Fibroblast of the aortic adventitia (primary cell): ENCODE data around the gene MEP1A. TPM values are rescaled to one million over a fixed set of nuclear protein-coding genes. Genes with fewer than 3 reads are reported as not detected.

Source experiments
- DNase-seq: peaks from one replicate; pipeline ENCODE4 v3.0.0-alpha.2; 2010; ENCODE audit warnings: low read depth
- H3K4me3 ChIP-seq: 2 replicates; pipeline ENCODE4 v1.5.1; 2011; ENCODE audit warnings: low read depth, mild to moderate bottlenecking, control low read depth, low read length, moderate library complexity
- total RNA-seq: library from RNA; depleted of rRNA; stranded (reverse); fragments of >200 nt; gene quantifications from 2 replicates; pipeline ENCODE4 v1.2.3, GENCODE V29; 2012; ENCODE audit warnings: low replicate concordance
- TF ChIP-seq, protein P1 (sequence below): IDR thresholded peaks from 2 replicates; pipeline ENCODE4 v1.5.1; 2011; ENCODE audit warnings: mild to moderate bottlenecking, low read length, control low read depth, inconsistent platforms; ENCODE audit not compliant: insufficient read depth

Gene MEP1A
- total RNA-seq, 1 donor: not detected

GRCh38 chr6:46751658-46752057, 41.5 kb upstream of the MEP1A start:
- no peak overlapping the region for H3K4me3 ChIP-seq
- no peak for DNase-seq
- TF ChIP-seq, protein P1, sequence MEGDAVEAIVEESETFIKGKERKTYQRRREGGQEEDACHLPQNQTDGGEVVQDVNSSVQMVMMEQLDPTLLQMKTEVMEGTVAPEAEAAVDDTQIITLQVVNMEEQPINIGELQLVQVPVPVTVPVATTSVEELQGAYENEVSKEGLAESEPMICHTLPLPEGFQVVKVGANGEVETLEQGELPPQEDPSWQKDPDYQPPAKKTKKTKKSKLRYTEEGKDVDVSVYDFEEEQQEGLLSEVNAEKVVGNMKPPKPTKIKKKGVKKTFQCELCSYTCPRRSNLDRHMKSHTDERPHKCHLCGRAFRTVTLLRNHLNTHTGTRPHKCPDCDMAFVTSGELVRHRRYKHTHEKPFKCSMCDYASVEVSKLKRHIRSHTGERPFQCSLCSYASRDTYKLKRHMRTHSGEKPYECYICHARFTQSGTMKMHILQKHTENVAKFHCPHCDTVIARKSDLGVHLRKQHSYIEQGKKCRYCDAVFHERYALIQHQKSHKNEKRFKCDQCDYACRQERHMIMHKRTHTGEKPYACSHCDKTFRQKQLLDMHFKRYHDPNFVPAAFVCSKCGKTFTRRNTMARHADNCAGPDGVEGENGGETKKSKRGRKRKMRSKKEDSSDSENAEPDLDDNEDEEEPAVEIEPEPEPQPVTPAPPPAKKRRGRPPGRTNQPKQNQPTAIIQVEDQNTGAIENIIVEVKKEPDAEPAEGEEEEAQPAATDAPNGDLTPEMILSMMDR: no peak

GRCh38 chr6:46755865-46756264, 37.3 kb upstream of the MEP1A start:
- no peak for DNase-seq
- TF ChIP-seq, protein P1: no peak

GRCh38 chr6:46756469-46757213, 36.5 kb upstream of the MEP1A start:
- TF ChIP-seq, protein P1: no peak
- H3K4me3 ChIP-seq: no peak overlapping the region
- DNase-seq: peak; percentile 18

More at GRCh38 chr6:46755865-46756264, 37.3 kb upstream of the MEP1A start:
- no peak overlapping the region for H3K4me3 ChIP-seq

DNA sequence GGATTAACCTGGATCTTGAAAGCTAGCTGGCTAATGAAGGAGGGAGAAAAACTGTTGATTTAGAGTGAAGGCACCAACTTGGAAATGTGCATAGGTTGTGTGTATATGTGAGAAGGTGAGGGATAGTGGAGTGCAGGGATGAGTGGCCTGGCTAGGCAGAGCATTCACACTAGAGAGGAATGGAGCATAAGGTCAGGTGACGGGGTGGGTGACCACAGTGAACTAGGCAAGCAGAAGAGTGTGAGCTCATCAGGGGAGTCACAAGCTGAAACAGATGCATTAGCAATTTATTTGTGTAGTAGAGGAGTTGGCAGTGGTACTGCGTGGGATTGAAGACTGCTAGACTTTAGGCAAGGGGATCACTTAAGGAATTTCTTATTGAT, 36.0 kb upstream of the MEP1A start:
- DNase-seq: no peak
- TF ChIP-seq, protein P1: no peak
- no peak overlapping the region for H3K4me3 ChIP-seq

DNA sequence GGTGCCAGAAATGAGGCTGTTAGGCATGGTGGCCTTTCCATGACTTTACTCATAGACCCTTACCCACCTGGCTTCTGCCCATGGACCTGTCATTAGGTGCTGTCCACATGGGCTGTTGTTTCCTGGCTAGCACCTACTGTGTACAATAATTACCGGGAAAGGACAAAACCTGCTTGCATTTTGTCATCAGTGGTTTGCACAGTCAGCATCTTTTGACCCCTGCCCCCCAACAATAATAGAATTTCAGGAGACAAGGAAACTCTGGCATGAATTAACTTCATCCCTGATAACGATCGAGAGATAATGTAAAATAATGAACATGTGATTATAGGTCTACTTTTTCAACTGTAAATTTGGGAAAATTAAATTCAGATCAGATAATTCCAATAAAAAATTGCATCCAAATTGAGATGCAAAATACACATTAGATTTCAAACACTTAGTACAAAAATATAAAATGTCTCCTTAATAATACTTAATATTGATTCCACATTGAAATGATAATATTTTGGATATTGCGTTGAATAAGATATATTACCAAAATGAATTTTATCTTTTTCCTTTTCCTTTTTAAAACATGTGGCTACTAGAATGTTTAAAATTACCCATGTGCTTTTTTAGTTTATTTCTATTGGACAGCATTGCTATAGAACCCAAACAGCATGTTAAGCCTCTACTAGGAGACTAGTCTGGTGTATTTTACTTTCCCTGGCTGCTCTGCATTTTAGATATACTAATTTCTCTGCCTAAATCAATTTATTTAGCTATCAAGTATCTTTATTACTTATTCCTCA, 34.0 kb upstream of the MEP1A start:
- TF ChIP-seq, protein P1: no peak
- no peak overlapping the region for H3K4me3 ChIP-seq
- no peak for DNase-seq

GRCh38 chr6:46760925-46761324, 32.3 kb upstream of the MEP1A start:
- TF ChIP-seq, protein P1: no peak
- no peak overlapping the region for H3K4me3 ChIP-seq
- DNase-seq: no peak
